Ascending aorta (tissue), 2 donors: Measurements from ENCODE around the gene OR2T2. TPM values are rescaled to one million over a fixed set of nuclear protein-coding genes. Genes with fewer than 3 reads are reported as not detected.
"Not testable (repeated sequence)": the region's sequence is repeated elsewhere in the genome, so short reads cannot be mapped to it uniquely, and the experiment has no call there.

ENCODE experiments used
- DNase-seq, 2 donors: peaks; one replicate each; pipeline ENCODE4 v3.0.0-alpha.2; 2019; ENCODE audit warnings: low spot score in 2 of 2
- H3K27ac ChIP-seq, 2 donors: fragments of 200-600 bp; sonication (generic); one replicate each; pipeline ENCODE4 v1.5.1; 2016 to 2017; ENCODE audit warnings: mild to moderate bottlenecking in 1 of 2
- H3K27me3 ChIP-seq: fragments of 200-600 bp; sonication (generic); one replicate; pipeline ENCODE4 v1.5.1; 2017
- H3K36me3 ChIP-seq, 2 donors: fragments of 200-600 bp; sonication (generic); one replicate each; pipeline ENCODE4 v1.5.1; 2016
- H3K4me1 ChIP-seq, 2 donors: fragments of 200-600 bp; sonication (generic); one replicate each; pipeline ENCODE4 v1.5.1; 2016 to 2017; ENCODE audit warnings: mild to moderate bottlenecking in 1 of 2
- H3K4me3 ChIP-seq, 2 donors: fragments of 200-600 bp; sonication (generic); one replicate each; pipeline ENCODE4 v1.5.1; 2016 to 2017; ENCODE audit warnings: mild to moderate bottlenecking in 1 of 2
- H3K9me3 ChIP-seq, 2 donors: fragments of 200-600 bp; sonication (generic); one replicate each; pipeline ENCODE4 v1.5.1; 2016
- CTCF ChIP-seq, 3 experiments: fragments of 200-600 bp in 2 of 3; fragments of 450-650 bp in 1 of 3; sonication (generic) in 2 of 3; IDR thresholded peaks; one replicate each; pipeline ENCODE4 v1.5.1; 2016 to 2019; ENCODE audit warnings: antibody characterized with exemption in 3 of 3, mild to moderate bottlenecking in 1 of 3, moderate library complexity in 1 of 3
- intact Hi-C: fragments of 100-400 bp; cut with DNase I; formaldehyde crosslinking; loops from one replicate; pipeline ENCODE4 v1.15.1; 2023
- total RNA-seq: library from RNA; depleted of rRNA; stranded (reverse); fragments of >200 nt; gene quantifications from one replicate; pipeline ENCODE4 v1.1.0, GENCODE V29; 2016

The OR2T2 gene
- total RNA-seq, 1 donor from 2014 or later = not detected

GRCh38 chr1:248421384-248421783 is 24.1 kb upstream of the OR2T2 start:
- no peak for DNase-seq
- intact Hi-C loops = no loop called here
- no peak overlapping the region for H3K4me3 ChIP-seq
- no peaks in the 10 kb centered on the region for H3K9me3 ChIP-seq
- H3K4me1 ChIP-seq = no peaks in the 10 kb centered on the region
- H3K27me3 ChIP-seq = no peaks in the 10 kb centered on the region
- H3K36me3 ChIP-seq = no peaks in the 10 kb centered on the region
- H3K27ac ChIP-seq = no peak overlapping the region
- no peak for TF ChIP-seq CTCF (IDR thresholded peaks at IDR 0.05)

GRCh38 chr1:248427526-248428191 is 17.8 kb upstream of the OR2T2 start:
- H3K36me3 ChIP-seq, intact Hi-C loops, H3K4me1 ChIP-seq, H3K27ac ChIP-seq, H3K27me3 ChIP-seq, H3K9me3 ChIP-seq, DNase-seq, H3K4me3 ChIP-seq: not testable (repeated sequence)

- H3K27ac ChIP-seq, DNase-seq, H3K27me3 ChIP-seq, H3K36me3 ChIP-seq, H3K4me1 ChIP-seq, intact Hi-C loops, H3K4me3 ChIP-seq, H3K9me3 ChIP-seq: not testable (repeated sequence)
Measured at GRCh38 chr1:248428192-248428533, 17.3 kb upstream of the OR2T2 start.

GRCh38 chr1:248431683-248432082 is 13.8 kb upstream of the OR2T2 start:
- H3K4me3 ChIP-seq, H3K27me3 ChIP-seq, DNase-seq, H3K4me1 ChIP-seq, H3K27ac ChIP-seq, H3K36me3 ChIP-seq, intact Hi-C loops, H3K9me3 ChIP-seq: not testable (repeated sequence)

- H3K27ac ChIP-seq, H3K36me3 ChIP-seq, H3K4me3 ChIP-seq, intact Hi-C loops, H3K4me1 ChIP-seq, DNase-seq, H3K27me3 ChIP-seq, H3K9me3 ChIP-seq: not testable (repeated sequence)
Measured at GRCh38 chr1:248432201-248432600, 13.2 kb upstream of the OR2T2 start.

- H3K9me3 ChIP-seq, H3K27me3 ChIP-seq, intact Hi-C loops, H3K36me3 ChIP-seq, H3K4me3 ChIP-seq, H3K4me1 ChIP-seq, H3K27ac ChIP-seq, DNase-seq: not testable (repeated sequence)
Measured at GRCh38 chr1:248433811-248434415, 11.5 kb upstream of the OR2T2 start.

- H3K4me1 ChIP-seq, H3K27ac ChIP-seq, H3K27me3 ChIP-seq, H3K4me3 ChIP-seq, H3K36me3 ChIP-seq, intact Hi-C loops, H3K9me3 ChIP-seq, DNase-seq: not testable (repeated sequence)
Measured at GRCh38 chr1:248434913-248435312, 10.5 kb upstream of the OR2T2 start.

- DNase-seq, H3K36me3 ChIP-seq, H3K4me3 ChIP-seq, H3K4me1 ChIP-seq, H3K27me3 ChIP-seq, H3K9me3 ChIP-seq, H3K27ac ChIP-seq, intact Hi-C loops: not testable (repeated sequence)
Measured at GRCh38 chr1:248436303-248436702, 9.1 kb upstream of the OR2T2 start.

- H3K27me3 ChIP-seq, DNase-seq, H3K4me3 ChIP-seq, intact Hi-C loops, H3K36me3 ChIP-seq, H3K4me1 ChIP-seq, H3K27ac ChIP-seq, H3K9me3 ChIP-seq: not testable (repeated sequence)
Measured at GRCh38 chr1:248438668-248439067, 6.8 kb upstream of the OR2T2 start.

- H3K4me1 ChIP-seq, H3K9me3 ChIP-seq, H3K27ac ChIP-seq, H3K36me3 ChIP-seq, intact Hi-C loops, H3K4me3 ChIP-seq, DNase-seq, H3K27me3 ChIP-seq: not testable (repeated sequence)
Measured at GRCh38 chr1:248439283-248439682, 6.2 kb upstream of the OR2T2 start.

- H3K4me1 ChIP-seq, H3K9me3 ChIP-seq, intact Hi-C loops, H3K27ac ChIP-seq, H3K27me3 ChIP-seq, DNase-seq, H3K36me3 ChIP-seq, H3K4me3 ChIP-seq: not testable (repeated sequence)
Measured at GRCh38 chr1:248442500-248443277, 2.7 kb upstream of the OR2T2 start.

GRCh38 chr1:248444603-248445002 is 834 bp upstream of the OR2T2 start:
- H3K27ac ChIP-seq, H3K4me3 ChIP-seq, H3K36me3 ChIP-seq, H3K4me1 ChIP-seq, H3K9me3 ChIP-seq, H3K27me3 ChIP-seq, DNase-seq, intact Hi-C loops: not testable (repeated sequence)

GRCh38 chr1:248448409-248449074 is 3.1 kb downstream of the OR2T2 start:
- H3K27me3 ChIP-seq, DNase-seq, H3K27ac ChIP-seq, intact Hi-C loops, H3K4me3 ChIP-seq, H3K4me1 ChIP-seq, H3K36me3 ChIP-seq, H3K9me3 ChIP-seq: not testable (repeated sequence)
